K562 (cell line): ENCODE measurements around the gene CHRNA3. TPM values are rescaled to one million over a fixed set of nuclear protein-coding genes. Genes with fewer than 3 reads are reported as not detected.

Experiments
- ATAC-seq: fragments of 200-7000 bp; cut with Tn5 transposase; 3 replicates; pipeline ENCODE4 v1.9.1; 2020; ENCODE audit warnings: moderate library complexity
- BruUV-seq: library from RNA; stranded (reverse); fragments of 400-500 nt; replicated peaks from 2 replicates; lab custom pipeline; 2021; lab: Mats Ljungman, UMichigan
- CTCF ChIA-PET: fragments of 300-600 bp; formaldehyde crosslinking; extraction: SDS; loops from one replicate; lab custom pipeline; 2021; ENCODE audit warnings: low intra/inter-chr PET ratio; lab: Yijun Ruan, JAX
- POLR2A ChIA-PET: fragments of 300-600, 350-650 bp; sonication (Branson Sonifier 250); formaldehyde crosslinking; extraction: SDS; loops from one replicate; lab custom pipeline; 2021; ENCODE audit warnings: antibody characterized with exemption, inconsistent platforms; lab: Yijun Ruan, JAX
- DNase-seq, 4 experiments: peaks; one replicate each; pipeline versions ENCODE4 v3.0.0 to v3.0.0-alpha.2; 2011 to 2018; ENCODE audit warnings: low spot score in 3 of 4, mixed read lengths in 3 of 4; ENCODE audit errors: extremely low read depth in 1 of 4
- FAIRE-seq: peaks from 2 replicates; lab custom pipeline; 2011; peaks lifted over from hg19 to GRCh38; lab: Jason Lieb, UNC
- H2AFZ ChIP-seq: 2 replicates; pipeline ENCODE4 v1.6.0; 2011; ENCODE audit warnings: low read depth, low read length, control low read depth, inconsistent platforms
- H3K27ac ChIP-seq: fragments of 200-600 bp; 3 replicates; pipeline ENCODE4 v1.8.0; 2011; ENCODE audit warnings: low read depth, mild to moderate bottlenecking, control low read depth, inconsistent platforms, low read length, moderate library complexity, mixed read lengths; ENCODE audit errors: extremely low read depth
- H3K27me3 ChIP-seq, 2 experiments: fragments of 300-600 bp in 1 of 2; 2 replicates in 1 of 2; 3 replicates in 1 of 2; pipeline versions ENCODE4 v1.6.0 to v1.8.0; 2011; ENCODE audit warnings: inconsistent platforms in 2 of 2, low read length in 2 of 2, mild to moderate bottlenecking in 1 of 2, mixed read lengths in 1 of 2, moderate library complexity in 1 of 2; ENCODE audit not compliant: control insufficient read depth in 2 of 2, insufficient read depth in 2 of 2
- H3K36me3 ChIP-seq: fragments of 300-600 bp; 3 replicates; pipeline ENCODE4 v1.8.0; 2011; ENCODE audit warnings: mild to moderate bottlenecking, low read length, inconsistent platforms; ENCODE audit not compliant: control insufficient read depth, insufficient read depth
- H3K4me1 ChIP-seq, 2 experiments: fragments of 200-600 bp in 1 of 2; replicated peaks in 1 of 2; 2 replicates in 1 of 2; 3 replicates in 1 of 2; pipeline versions ENCODE4 v1.5.1 to v1.8.0; 2011; ENCODE audit warnings: inconsistent platforms in 2 of 2, low read length in 2 of 2, mild to moderate bottlenecking in 1 of 2, mixed read lengths in 1 of 2, moderate library complexity in 1 of 2; ENCODE audit not compliant: control insufficient read depth in 2 of 2, insufficient read depth in 2 of 2
- H3K4me2 ChIP-seq: 2 replicates; pipeline ENCODE4 v1.6.1; 2011; ENCODE audit warnings: low read length, control low read depth, inconsistent platforms, mixed read lengths; ENCODE audit not compliant: insufficient read depth
- H3K4me3 ChIP-seq: fragments of 200-600 bp; sonication (generic), shearing (Covaris generic); 2 replicates; pipeline ENCODE4 v1.5.1; 2016; ENCODE audit warnings: control low read depth, inconsistent platforms
- H3K79me2 ChIP-seq: fragments of 200-600 bp; 3 replicates; pipeline ENCODE4 v1.8.0; 2011; ENCODE audit warnings: low read length, inconsistent platforms; ENCODE audit not compliant: control insufficient read depth, insufficient read depth
- H3K9ac ChIP-seq, 2 experiments: 2 replicates each; pipeline versions ENCODE4 v1.6.0 to v1.6.1; 2011; ENCODE audit warnings: low read depth in 2 of 2, low read length in 2 of 2, control low read depth in 1 of 2, inconsistent platforms in 1 of 2, mild to moderate bottlenecking in 1 of 2, mixed read lengths in 1 of 2; ENCODE audit not compliant: insufficient read depth in 1 of 2
- H3K9me1 ChIP-seq: one replicate; pipeline ENCODE4 v1.6.0; 2011; ENCODE audit warnings: inconsistent platforms, mild to moderate bottlenecking, low read length, moderate library complexity; ENCODE audit not compliant: control insufficient read depth, insufficient read depth
- H3K9me3 ChIP-seq: replicated peaks from 2 replicates; pipeline ENCODE4 v1.5.1; 2011; ENCODE audit warnings: low read depth, low read length, inconsistent platforms; ENCODE audit not compliant: control insufficient read depth, insufficient read depth
- H4K20me1 ChIP-seq: replicated peaks from 2 replicates; pipeline ENCODE4 v1.6.1; 2011; ENCODE audit warnings: low read length, inconsistent platforms, mixed read lengths; ENCODE audit not compliant: control insufficient read depth, insufficient read depth
- JUND ChIP-seq, 2 experiments: IDR thresholded peaks; 2 replicates in 1 of 2; 3 replicates in 1 of 2; pipeline ENCODE4 v1.6.1; 2011; ENCODE audit warnings: borderline replicate concordance in 2 of 2, low read depth in 2 of 2, low read length in 2 of 2, improper control_type of control experiment in 1 of 2, missing biosample characterization in 1 of 2, missing genetic modification characterization in 1 of 2, missing genetic modification reagents in 1 of 2
- SNIP1 ChIP-seq: fragments of 450-650 bp; IDR thresholded peaks from 2 replicates; pipeline ENCODE4 v1.7.1; 2017; ENCODE audit warnings: low read depth, mild to moderate bottlenecking
- WGBS: fragments of 100-300 bp; shearing (Covaris generic); methylation state at CpG from one replicate; pipeline ENCODE4 v1.1.6; 2016; ENCODE audit warnings: low coverage, mixed read lengths; ENCODE audit not compliant: insufficient coverage; ENCODE audit errors: missing lambda C conversion rate; 5-methylcytosine and 5-hydroxymethylcytosine counted together
- in situ Hi-C: fragments of 300-500 bp; cut with MboI; formaldehyde crosslinking; loops from 4 replicates; pipeline ENCODE4 v1.15.0; 2018; ENCODE audit warnings: inconsistent platforms, mixed read lengths
- intact Hi-C: fragments of 100-400 bp; cut with micrococcal nuclease; formaldehyde crosslinking; loops from 2 replicates; pipeline ENCODE4 v1.14.2; 2022
- polyA plus RNA-seq, 8 experiments: library from polyadenylated mRNA; depleted of rRNA in 4 of 8; stranded (reverse) in 5 of 8; unstranded in 3 of 8; fragments of >200 nt; fragmentation: Nextera tagmentation in 2 of 8; fragmentation: Illumina TruSeq in 1 of 8; extraction: Ambion mirVana in 2 of 8; extraction: Trizol in 1 of 8; gene quantifications; 2 replicates each; pipeline versions ENCODE4 v1.2.1 to v1.2.3, GENCODE V29; 2011 to 2014; ENCODE audit warnings: inconsistent platforms in 1 of 8, missing spikeins in 1 of 8
- total RNA-seq, 7 experiments: library from RNA; depleted of rRNA in 6 of 7; stranded (reverse); fragments of >200 nt in 6 of 7; fragmentation: Illumina TruSeq in 2 of 7; extraction: Trizol in 2 of 7; gene quantifications; 2 replicates each; pipeline versions ENCODE4 v1.2.1 to v1.2.3, GENCODE V29; 2011 to 2021; ENCODE audit warnings: low replicate concordance in 1 of 7
- TF ChIP-seq, protein P1 (sequence below), 2 experiments: fragments of 450-650 bp in 1 of 2; sonication (generic) in 1 of 2; formaldehyde crosslinking in 1 of 2; IDR thresholded peaks; 2 replicates each; pipeline versions ENCODE4 v1.7.1 to v1.9.0; 2016 to 2022; ENCODE audit warnings: inconsistent platforms in 1 of 2, mild to moderate bottlenecking in 1 of 2, missing genetic modification reagents in 1 of 2
- TF ChIP-seq, protein P2 (sequence below): sonication (generic); formaldehyde crosslinking; IDR thresholded peaks from 2 replicates; pipeline ENCODE4 v1.8.0; 2023; ENCODE audit warnings: missing genetic modification reagents, mild to moderate bottlenecking, borderline replicate concordance

CHRNA3 gene
- total and polyA plus RNA-seq, 9 of the 15 experiments (the other 6 are each of a cell fraction or from before 2014, with no cell fraction given) = 0.01 TPM; not detected in 8

DNA sequence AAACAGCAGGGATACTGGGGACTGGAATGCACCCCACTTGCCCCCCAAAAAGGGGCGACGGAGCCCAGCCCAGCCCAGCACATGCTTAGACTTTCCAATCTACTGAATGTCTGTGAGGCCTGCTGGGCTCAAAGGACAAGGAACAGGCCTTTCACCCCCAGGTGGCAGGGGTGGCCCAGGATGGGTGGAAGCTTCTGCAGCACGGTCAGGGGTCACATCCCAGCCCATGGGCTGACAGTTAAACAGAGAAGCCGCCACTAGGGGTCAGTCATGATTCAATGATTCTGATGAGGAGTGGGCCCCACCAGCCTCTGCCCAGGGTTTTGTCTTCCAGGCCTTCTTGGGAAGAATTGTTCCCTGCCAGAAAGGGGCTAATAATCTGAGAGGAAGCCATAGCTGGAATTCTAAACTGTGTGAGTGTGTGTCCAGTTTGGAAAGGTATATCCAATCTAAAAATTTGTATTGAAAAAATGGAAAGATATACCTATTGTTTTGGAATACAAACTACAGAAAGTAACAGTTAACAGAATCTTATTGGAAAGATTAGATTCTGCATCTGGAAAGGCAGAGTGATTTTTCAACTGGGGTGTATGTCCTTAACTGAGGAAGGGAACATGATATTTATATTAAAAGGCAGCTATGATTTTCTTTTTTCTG lies 18.0 kb upstream of the CHRNA3 start:
- intact Hi-C loops (loop anchor here (1.0 to 5.0 kb wide), 2 partner anchors 71 to 114 kb away; no protein-coding TSS in a partner anchor), in situ Hi-C loops (no loop called here)
- ATAC-seq (peak; percentile 89), DNase-seq (peak; percentile 71 to 76 (median 73)), FAIRE-seq (peak; percentile 85)
- H3K27ac ChIP-seq = no peak overlapping the region
- no peak overlapping the region for H3K9ac ChIP-seq
- 0 out of 2 replicates have a peak, but pooled peaks cover 3% of the 10 kb centered on the region for H4K20me1 ChIP-seq
- POLR2A ChIA-PET = interaction anchor here (1.3 kb wide), 1 partner anchor 11 kb away, joined by 3 read pairs; no protein-coding TSS in a partner anchor
- WGBS = 3% methylated on average over 2 of the region's 4 CpGs
- no peaks in the 10 kb centered on the region for H3K36me3 ChIP-seq
- no TSS peak for BruUV-seq
- no peak overlapping the region for H3K4me2 ChIP-seq
- CTCF ChIA-PET = interaction anchor here (0.7 to 1.3 kb wide), 3 partner anchors 70 to 235 kb away, joined by 3 to 10 read pairs (median 3); no protein-coding TSS in a partner anchor
- H3K4me3 ChIP-seq = no peak overlapping the region
- H3K9me3 ChIP-seq = no peaks in the 10 kb centered on the region
- peaks cover 3 to 12% of the 10 kb centered on the region in 2 experiments; a peak in 3 of 5 replicates for H3K4me1 ChIP-seq
- peaks cover 9 to 38% of the 10 kb centered on the region in 2 experiments; a peak in 4 of 5 replicates for H3K27me3 ChIP-seq
- no peaks in the 10 kb centered on the region for H3K79me2 ChIP-seq
- H2AFZ ChIP-seq = no peak overlapping the region
- no peaks in the 10 kb centered on the region for H3K9me1 ChIP-seq
- TF ChIP-seq, protein P1, sequence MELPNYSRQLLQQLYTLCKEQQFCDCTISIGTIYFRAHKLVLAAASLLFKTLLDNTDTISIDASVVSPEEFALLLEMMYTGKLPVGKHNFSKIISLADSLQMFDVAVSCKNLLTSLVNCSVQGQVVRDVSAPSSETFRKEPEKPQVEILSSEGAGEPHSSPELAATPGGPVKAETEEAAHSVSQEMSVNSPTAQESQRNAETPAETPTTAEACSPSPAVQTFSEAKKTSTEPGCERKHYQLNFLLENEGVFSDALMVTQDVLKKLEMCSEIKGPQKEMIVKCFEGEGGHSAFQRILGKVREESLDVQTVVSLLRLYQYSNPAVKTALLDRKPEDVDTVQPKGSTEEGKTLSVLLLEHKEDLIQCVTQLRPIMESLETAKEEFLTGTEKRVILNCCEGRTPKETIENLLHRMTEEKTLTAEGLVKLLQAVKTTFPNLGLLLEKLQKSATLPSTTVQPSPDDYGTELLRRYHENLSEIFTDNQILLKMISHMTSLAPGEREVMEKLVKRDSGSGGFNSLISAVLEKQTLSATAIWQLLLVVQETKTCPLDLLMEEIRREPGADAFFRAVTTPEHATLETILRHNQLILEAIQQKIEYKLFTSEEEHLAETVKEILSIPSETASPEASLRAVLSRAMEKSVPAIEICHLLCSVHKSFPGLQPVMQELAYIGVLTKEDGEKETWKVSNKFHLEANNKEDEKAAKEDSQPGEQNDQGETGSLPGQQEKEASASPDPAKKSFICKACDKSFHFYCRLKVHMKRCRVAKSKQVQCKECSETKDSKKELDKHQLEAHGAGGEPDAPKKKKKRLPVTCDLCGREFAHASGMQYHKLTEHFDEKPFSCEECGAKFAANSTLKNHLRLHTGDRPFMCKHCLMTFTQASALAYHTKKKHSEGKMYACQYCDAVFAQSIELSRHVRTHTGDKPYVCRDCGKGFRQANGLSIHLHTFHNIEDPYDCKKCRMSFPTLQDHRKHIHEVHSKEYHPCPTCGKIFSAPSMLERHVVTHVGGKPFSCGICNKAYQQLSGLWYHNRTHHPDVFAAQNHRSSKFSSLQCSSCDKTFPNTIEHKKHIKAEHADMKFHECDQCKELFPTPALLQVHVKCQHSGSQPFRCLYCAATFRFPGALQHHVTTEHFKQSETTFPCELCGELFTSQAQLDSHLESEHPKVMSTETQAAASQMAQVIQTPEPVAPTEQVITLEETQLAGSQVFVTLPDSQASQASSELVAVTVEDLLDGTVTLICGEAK (IDR thresholded peaks at IDR 0.05) = no peak
- TF ChIP-seq, protein P1 (CRISPR knock-in tag; IDR thresholded peaks at IDR 0.05) = no peak
- TF ChIP-seq, protein P2, sequence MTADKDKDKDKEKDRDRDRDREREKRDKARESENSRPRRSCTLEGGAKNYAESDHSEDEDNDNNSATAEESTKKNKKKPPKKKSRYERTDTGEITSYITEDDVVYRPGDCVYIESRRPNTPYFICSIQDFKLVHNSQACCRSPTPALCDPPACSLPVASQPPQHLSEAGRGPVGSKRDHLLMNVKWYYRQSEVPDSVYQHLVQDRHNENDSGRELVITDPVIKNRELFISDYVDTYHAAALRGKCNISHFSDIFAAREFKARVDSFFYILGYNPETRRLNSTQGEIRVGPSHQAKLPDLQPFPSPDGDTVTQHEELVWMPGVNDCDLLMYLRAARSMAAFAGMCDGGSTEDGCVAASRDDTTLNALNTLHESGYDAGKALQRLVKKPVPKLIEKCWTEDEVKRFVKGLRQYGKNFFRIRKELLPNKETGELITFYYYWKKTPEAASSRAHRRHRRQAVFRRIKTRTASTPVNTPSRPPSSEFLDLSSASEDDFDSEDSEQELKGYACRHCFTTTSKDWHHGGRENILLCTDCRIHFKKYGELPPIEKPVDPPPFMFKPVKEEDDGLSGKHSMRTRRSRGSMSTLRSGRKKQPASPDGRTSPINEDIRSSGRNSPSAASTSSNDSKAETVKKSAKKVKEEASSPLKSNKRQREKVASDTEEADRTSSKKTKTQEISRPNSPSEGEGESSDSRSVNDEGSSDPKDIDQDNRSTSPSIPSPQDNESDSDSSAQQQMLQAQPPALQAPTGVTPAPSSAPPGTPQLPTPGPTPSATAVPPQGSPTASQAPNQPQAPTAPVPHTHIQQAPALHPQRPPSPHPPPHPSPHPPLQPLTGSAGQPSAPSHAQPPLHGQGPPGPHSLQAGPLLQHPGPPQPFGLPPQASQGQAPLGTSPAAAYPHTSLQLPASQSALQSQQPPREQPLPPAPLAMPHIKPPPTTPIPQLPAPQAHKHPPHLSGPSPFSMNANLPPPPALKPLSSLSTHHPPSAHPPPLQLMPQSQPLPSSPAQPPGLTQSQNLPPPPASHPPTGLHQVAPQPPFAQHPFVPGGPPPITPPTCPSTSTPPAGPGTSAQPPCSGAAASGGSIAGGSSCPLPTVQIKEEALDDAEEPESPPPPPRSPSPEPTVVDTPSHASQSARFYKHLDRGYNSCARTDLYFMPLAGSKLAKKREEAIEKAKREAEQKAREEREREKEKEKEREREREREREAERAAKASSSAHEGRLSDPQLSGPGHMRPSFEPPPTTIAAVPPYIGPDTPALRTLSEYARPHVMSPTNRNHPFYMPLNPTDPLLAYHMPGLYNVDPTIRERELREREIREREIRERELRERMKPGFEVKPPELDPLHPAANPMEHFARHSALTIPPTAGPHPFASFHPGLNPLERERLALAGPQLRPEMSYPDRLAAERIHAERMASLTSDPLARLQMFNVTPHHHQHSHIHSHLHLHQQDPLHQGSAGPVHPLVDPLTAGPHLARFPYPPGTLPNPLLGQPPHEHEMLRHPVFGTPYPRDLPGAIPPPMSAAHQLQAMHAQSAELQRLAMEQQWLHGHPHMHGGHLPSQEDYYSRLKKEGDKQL (CRISPR knock-in tag) = no peak
- TF ChIP-seq JUND (IDR thresholded peaks at IDR 0.05; ENCODE audit: borderline replicate concordance, low read depth, low read length) (peak; percentile 26; the same call in 1 of the 2 replicates), JUND (tag; IDR thresholded peaks at IDR 0.05; ENCODE audit: borderline replicate concordance, low read depth, low read length) (no peak), SNIP1 (peak; percentile 88)
